BLaER1 treated with 17β-estradiol and CSF1 and Interleukin-3, amounts not matched to agents 10 nM and 100 nM (cell line): ENCODE results near the gene NCBP1.
A peak's percentile ranks its signal among the peaks of the same experiment; 100 is the strongest.
"Not testable (repeated sequence)": the region's sequence is repeated elsewhere in the genome, so short reads cannot be mapped to it uniquely, and the experiment has no call there.

Source experiments
- H3K27ac ChIP-seq, 11 experiments: shearing (Covaris generic); formaldehyde crosslinking; 2 replicates each; pipeline ENCODE4 v1.8.1; 2022
- H3K27me3 ChIP-seq, 11 experiments: shearing (Covaris generic); formaldehyde crosslinking; 2 replicates each; pipeline ENCODE4 v1.8.1; 2022
- H3K36me3 ChIP-seq, 11 experiments: shearing (Covaris generic); formaldehyde crosslinking; 2 replicates each; pipeline ENCODE4 v1.8.1; 2022
- H3K4me1 ChIP-seq, 10 experiments: shearing (Covaris generic); formaldehyde crosslinking; 2 replicates each; pipeline ENCODE4 v1.8.1; 2022
- H3K4me2 ChIP-seq, 11 experiments: shearing (Covaris generic); formaldehyde crosslinking; 2 replicates each; pipeline ENCODE4 v1.8.1; 2022
- H3K4me3 ChIP-seq, 10 experiments: shearing (Covaris generic); formaldehyde crosslinking; 2 replicates each; pipeline ENCODE4 v1.8.1; 2022
- H3K9ac ChIP-seq, 11 experiments: shearing (Covaris generic); formaldehyde crosslinking; 2 replicates each; pipeline ENCODE4 v1.8.1; 2022
- H3K9me3 ChIP-seq, 11 experiments: shearing (Covaris generic); formaldehyde crosslinking; replicated peaks in 1 of 11; 2 replicates each; pipeline ENCODE4 v1.8.1; 2022
- H4K20me1 ChIP-seq, 11 experiments: shearing (Covaris generic); formaldehyde crosslinking; 2 replicates each; pipeline ENCODE4 v1.8.1; 2022
- Cebpa-rat ChIP-seq, 11 experiments: shearing (Covaris generic); IDR thresholded peaks; 2 replicates each; pipeline ENCODE4 v1.8.1; 2022

NCBP1 gene, protein sequence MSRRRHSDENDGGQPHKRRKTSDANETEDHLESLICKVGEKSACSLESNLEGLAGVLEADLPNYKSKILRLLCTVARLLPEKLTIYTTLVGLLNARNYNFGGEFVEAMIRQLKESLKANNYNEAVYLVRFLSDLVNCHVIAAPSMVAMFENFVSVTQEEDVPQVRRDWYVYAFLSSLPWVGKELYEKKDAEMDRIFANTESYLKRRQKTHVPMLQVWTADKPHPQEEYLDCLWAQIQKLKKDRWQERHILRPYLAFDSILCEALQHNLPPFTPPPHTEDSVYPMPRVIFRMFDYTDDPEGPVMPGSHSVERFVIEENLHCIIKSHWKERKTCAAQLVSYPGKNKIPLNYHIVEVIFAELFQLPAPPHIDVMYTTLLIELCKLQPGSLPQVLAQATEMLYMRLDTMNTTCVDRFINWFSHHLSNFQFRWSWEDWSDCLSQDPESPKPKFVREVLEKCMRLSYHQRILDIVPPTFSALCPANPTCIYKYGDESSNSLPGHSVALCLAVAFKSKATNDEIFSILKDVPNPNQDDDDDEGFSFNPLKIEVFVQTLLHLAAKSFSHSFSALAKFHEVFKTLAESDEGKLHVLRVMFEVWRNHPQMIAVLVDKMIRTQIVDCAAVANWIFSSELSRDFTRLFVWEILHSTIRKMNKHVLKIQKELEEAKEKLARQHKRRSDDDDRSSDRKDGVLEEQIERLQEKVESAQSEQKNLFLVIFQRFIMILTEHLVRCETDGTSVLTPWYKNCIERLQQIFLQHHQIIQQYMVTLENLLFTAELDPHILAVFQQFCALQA

DNA sequence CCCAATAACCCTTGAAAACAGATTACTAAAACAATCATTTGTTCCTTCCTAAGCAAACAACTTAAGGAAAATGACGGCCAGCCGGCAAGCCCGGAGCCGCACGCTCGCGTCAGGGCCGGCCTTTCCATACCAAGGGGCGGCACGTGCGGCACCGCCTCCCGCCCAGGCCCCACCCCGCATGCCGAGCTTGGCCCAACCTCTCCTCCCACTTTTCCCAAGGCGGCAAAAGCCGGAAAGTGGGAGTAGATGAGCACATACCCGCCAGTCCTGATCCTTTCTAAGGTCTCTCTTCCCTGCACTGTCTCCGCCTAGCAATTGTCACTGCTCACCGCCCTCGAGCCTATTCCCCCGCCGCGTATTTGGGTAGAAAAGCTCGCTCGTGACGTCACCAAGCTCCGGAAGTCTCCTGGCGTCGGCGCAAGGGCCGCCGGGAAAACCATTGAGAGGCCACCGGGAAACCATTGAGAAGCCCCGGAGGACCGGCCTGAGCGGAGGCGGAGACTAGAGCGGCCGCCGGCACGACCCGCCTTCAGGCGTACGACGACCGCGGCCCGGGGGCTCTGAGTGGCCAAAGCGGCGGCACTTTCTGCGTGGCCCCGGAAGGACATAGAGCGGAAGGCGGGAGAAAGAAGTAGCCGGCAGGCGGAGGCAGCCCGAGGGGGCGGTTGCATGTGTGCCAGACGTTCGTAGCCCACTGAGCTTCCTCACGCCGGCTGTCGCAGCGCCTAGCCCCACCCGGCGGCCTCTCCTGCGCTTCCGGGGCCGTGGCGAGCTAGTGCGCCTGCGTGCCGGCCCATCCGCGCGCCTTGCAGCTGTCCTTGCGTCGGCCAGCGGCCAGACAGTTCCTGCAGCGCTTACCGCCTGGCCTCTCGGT is at the start of gene NCBP1, which contains the start of gene TSTD2:
Gene NCBP1 (plus strand): TSS at position 837 of the 874 bp plus-strand sequence. CDS start 61 bp downstream, outside the sequence.
Gene TSTD2 (minus strand): TSS at position 384 of the 874 bp plus-strand sequence. CDS start 5,806 bp downstream, outside the sequence.
- peaks cover 36 to 50% (median 42%) of the 10 kb centered on the region in 10 experiments for H3K4me1 ChIP-seq
- H3K4me2 ChIP-seq: peak within 1 kb of the TSS; percentile 86 to 96 (median 91)
- peaks cover 17 to 63% (median 36%) of the 10 kb centered on the region in 11 experiments; a peak in 21 of 22 replicates for H4K20me1 ChIP-seq
- H3K9ac ChIP-seq: peak within 1 kb of the TSS; percentile 89 to 99 (median 95)
- peak within 1 kb of the TSS; percentile 86 to 99 (median 92) for H3K4me3 ChIP-seq
- H3K27ac ChIP-seq: peak within 1 kb of the TSS; percentile 92 to 98 (median 95)
- H3K36me3 ChIP-seq: peaks cover 0 to 28% (median 4%) of the 10 kb centered on the region in 11 experiments; a peak in 7 of 22 replicates
- TF ChIP-seq Cebpa-rat (IDR thresholded peaks at IDR 0.05): no peak
- no peaks in the 10 kb centered on the region for H3K27me3 ChIP-seq
- H3K9me3 ChIP-seq: no peaks in the 10 kb centered on the region

GRCh38 chr9:97584778-97585177 is 48.8 kb upstream of the NCBP1 start:
- H4K20me1 ChIP-seq, H3K27me3 ChIP-seq, H3K4me2 ChIP-seq, H3K9ac ChIP-seq, H3K9me3 ChIP-seq, H3K4me3 ChIP-seq, H3K27ac ChIP-seq, H3K4me1 ChIP-seq, H3K36me3 ChIP-seq: not testable (repeated sequence)

- H3K27ac ChIP-seq, H3K9me3 ChIP-seq, H3K4me2 ChIP-seq, H3K27me3 ChIP-seq, H3K4me3 ChIP-seq, H3K36me3 ChIP-seq, H3K4me1 ChIP-seq, H3K9ac ChIP-seq, H4K20me1 ChIP-seq: not testable (repeated sequence)
These were observed 46.7 kb upstream of the NCBP1 start for GRCh38 chr9:97586909-97587308.

- TF ChIP-seq Cebpa-rat (IDR thresholded peaks at IDR 0.05): no peak
- Histone ChIP-seq H3K4me3 (no peak overlapping the region), H3K9me3 (peaks cover 0 to 7% (median 0%) of the 10 kb centered on the region in 11 experiments; a peak in 4 of 22 replicates), H3K9ac (no peak overlapping the region), H4K20me1 (no peaks in the 10 kb centered on the region), H3K27me3 (no peaks in the 10 kb centered on the region), H3K36me3 (no peaks in the 10 kb centered on the region), H3K4me1 (peaks cover 0 to 14% (median 12%) of the 10 kb centered on the region in 10 experiments; a peak in 16 of 20 replicates), H3K4me2 (no peak overlapping the region), H3K27ac (no peak overlapping the region)
These were observed 42.1 kb upstream of the NCBP1 start for GRCh38 chr9:97591535-97591934.

GRCh38 chr9:97592126-97592525 is 41.5 kb upstream of the NCBP1 start:
- no peak for TF ChIP-seq Cebpa-rat (IDR thresholded peaks at IDR 0.05)
- H3K27me3 ChIP-seq: no peaks in the 10 kb centered on the region
- H3K27ac ChIP-seq: no peak overlapping the region
- H4K20me1 ChIP-seq: no peaks in the 10 kb centered on the region
- H3K4me2 ChIP-seq: no peak overlapping the region
- no peaks in the 10 kb centered on the region for H3K36me3 ChIP-seq
- no peak overlapping the region for H3K9ac ChIP-seq
- peaks cover 0 to 3% (median 0%) of the 10 kb centered on the region in 11 experiments; a peak in 3 of 22 replicates for H3K9me3 ChIP-seq
- no peak overlapping the region for H3K4me3 ChIP-seq
- H3K4me1 ChIP-seq: peaks cover 0 to 14% (median 12%) of the 10 kb centered on the region in 10 experiments; a peak in 16 of 20 replicates

DNA sequence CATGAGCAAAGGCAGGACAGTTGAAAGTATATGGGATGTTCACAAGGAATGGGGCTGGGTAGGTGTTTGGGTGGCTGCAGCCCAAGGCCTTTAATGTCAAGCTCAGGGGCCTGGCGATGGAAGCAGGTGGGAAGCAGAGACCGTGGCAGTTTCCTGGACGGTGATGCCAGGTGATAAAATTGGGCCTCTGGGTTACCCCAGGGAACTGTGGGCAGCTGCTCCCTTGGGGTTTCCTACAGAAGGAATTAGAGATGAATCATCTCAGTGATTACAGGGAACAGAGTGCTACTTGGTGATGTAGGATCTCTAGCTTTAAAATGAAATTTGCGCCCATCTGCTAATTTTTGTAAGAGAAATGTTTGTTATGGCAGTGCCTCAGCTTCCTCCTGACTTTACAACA is 39.7 kb upstream of the NCBP1 start:
- Histone ChIP-seq H3K27ac (no peak overlapping the region), H3K4me2 (peak overlapping the region in 8 of 11 experiments; percentile 38 to 70 (median 56); a peak in 17 of 22 replicates), H4K20me1 (0 out of 22 replicates have a peak, but pooled peaks cover 0 to 1% (median 0%) of the 10 kb centered on the region in 11 experiments), H3K9me3 (no peaks in the 10 kb centered on the region), H3K9ac (peak overlapping the region in 1 of 11 experiments; percentile 31; a peak in 1 of 22 replicates), H3K36me3 (peaks cover 0 to under 1% (median 0%) of the 10 kb centered on the region in 11 experiments; a peak in 1 of 22 replicates), H3K4me1 (peaks cover 0 to 20% (median 13%) of the 10 kb centered on the region in 10 experiments; a peak in 16 of 20 replicates), H3K27me3 (no peaks in the 10 kb centered on the region), H3K4me3 (no peak overlapping the region)
- no peak for TF ChIP-seq Cebpa-rat (IDR thresholded peaks at IDR 0.05)

DNA sequence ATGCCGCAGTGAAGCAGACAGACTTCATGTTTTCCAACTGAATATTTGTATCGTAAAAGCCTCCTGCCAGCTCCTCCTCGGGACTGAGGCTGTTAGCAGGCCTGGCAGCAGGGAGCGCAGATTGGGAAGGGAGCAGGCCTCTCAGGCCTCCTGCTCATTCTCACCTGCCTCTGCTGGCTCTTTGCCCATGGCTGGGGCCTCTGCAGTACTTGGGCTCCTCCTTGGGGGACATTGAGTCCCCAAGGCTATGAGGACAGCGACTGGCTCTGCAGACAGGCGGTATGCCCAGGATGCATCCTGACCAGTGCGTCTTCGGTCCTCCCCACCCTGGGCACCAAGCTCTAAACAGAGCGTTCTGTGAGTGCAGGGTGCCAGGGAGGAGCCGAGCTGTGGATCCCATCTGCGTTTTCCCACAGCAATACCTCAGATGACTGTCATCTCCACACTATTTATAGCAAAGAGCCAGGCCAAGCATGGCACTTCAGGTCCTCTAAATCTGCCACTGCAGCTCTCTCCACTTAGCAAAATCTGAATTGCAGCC is 39.2 kb upstream of the NCBP1 start:
- H3K27ac ChIP-seq: no peak overlapping the region
- no peak for TF ChIP-seq Cebpa-rat (IDR thresholded peaks at IDR 0.05)
- peaks cover 0 to 6% (median 0%) of the 10 kb centered on the region in 11 experiments; a peak in 2 of 22 replicates for H4K20me1 ChIP-seq
- no peaks in the 10 kb centered on the region for H3K27me3 ChIP-seq
- peak overlapping the region in 8 of 11 experiments; percentile 38 to 70 (median 56); a peak in 17 of 22 replicates for H3K4me2 ChIP-seq
- peak overlapping the region in 1 of 11 experiments; percentile 31; a peak in 1 of 22 replicates for H3K9ac ChIP-seq
- H3K4me1 ChIP-seq: peaks cover 0 to 20% (median 13%) of the 10 kb centered on the region in 10 experiments; a peak in 16 of 20 replicates
- no peaks in the 10 kb centered on the region for H3K9me3 ChIP-seq
- H3K4me3 ChIP-seq: no peak overlapping the region
- peaks cover 0 to 6% (median 2%) of the 10 kb centered on the region in 11 experiments; a peak in 11 of 22 replicates for H3K36me3 ChIP-seq

DNA sequence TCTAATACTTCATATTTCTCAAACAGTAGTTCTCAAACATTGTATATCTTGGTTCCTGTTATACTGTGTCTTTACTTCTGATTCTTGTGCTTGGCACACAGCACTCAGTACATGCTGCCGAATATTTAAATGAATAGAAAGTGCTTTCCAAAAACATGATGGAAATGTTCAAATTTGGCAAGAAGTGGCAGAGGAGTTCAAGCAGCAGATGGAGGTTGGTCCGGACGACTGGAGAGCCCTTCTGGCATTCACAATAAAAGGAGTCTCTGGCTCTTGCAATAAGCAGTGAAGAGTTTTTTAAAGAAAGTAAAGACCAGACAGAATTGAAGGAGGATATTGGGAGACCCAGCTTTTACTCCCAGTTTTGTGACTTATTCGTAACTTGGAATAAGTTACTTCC is 36.7 kb upstream of the NCBP1 start:
- Histone ChIP-seq H3K36me3 (peaks cover 20 to 30% (median 26%) of the 10 kb centered on the region in 11 experiments), H3K27ac (no peak overlapping the region), H3K4me2 (no peak overlapping the region), H3K4me3 (no peak overlapping the region), H3K9ac (no peak overlapping the region), H3K4me1 (peaks cover 0 to 20% (median 13%) of the 10 kb centered on the region in 10 experiments; a peak in 16 of 20 replicates), H3K9me3 (no peaks in the 10 kb centered on the region), H3K27me3 (no peaks in the 10 kb centered on the region), H4K20me1 (peaks cover 0 to 10% (median 0%) of the 10 kb centered on the region in 11 experiments; a peak in 4 of 22 replicates)
- no peak for TF ChIP-seq Cebpa-rat (IDR thresholded peaks at IDR 0.05)
